ENCODE data around the gene CLIC1. TPM values are rescaled to one million over a fixed set of nuclear protein-coding genes. Genes with fewer than 3 reads are reported as not detected.
A peak's percentile ranks its signal among the peaks of the same experiment; 100 is the strongest.

CLIC1 gene
- total and polyA plus RNA-seq, 2 experiments from 2014 or later, result 576 to 784 TPM

GRCh38 chr6:31737991-31738979 is 2.0 kb upstream of the CLIC1 start:
- TF ChIP-seq EZH2 (IDR thresholded peaks at IDR 0.05; ENCODE audit: insufficient read depth, poor library complexity, severe bottlenecking), result no peak
- TF ChIP-seq EZH2phosphoT487 (IDR thresholded peaks at IDR 0.05; ENCODE audit: insufficient read depth, low read depth), result no peak
- Histone ChIP-seq H3K4me2 (ENCODE audit: unreplicated experiment) (peak overlapping the region; percentile 82), H3K9me3 (ENCODE audit: low read depth) (no peaks in the 10 kb centered on the region), H3K9ac (peak overlapping the region; percentile 74), H4K20me1 (ENCODE audit: insufficient read depth) (no peaks in the 10 kb centered on the region), H3K27me3 (replicated peaks; ENCODE audit: insufficient read depth) (no peaks in the 10 kb centered on the region), H3K36me3 (ENCODE audit: low read depth) (peaks cover 6% of the 10 kb centered on the region; the same call in 1 of the 2 replicates), H3K9me2 (ENCODE audit: insufficient read depth) (no peaks in the 10 kb centered on the region), H3K4me3 (peak overlapping the region; percentile 58), H3K27ac (peak overlapping the region; percentile 87), H3K4me1 (ENCODE audit: insufficient read depth) (peaks cover 43% of the 10 kb centered on the region), H3K79me2 (ENCODE audit: insufficient read depth) (peaks cover 43% of the 10 kb centered on the region), H3F3A (ENCODE audit: insufficient read depth) (peaks cover 41% of the 10 kb centered on the region), H2AFZ (peak overlapping the region; percentile 81)
- 30 to 32% methylated on average over 6 of the region's 6 CpGs for WGBS, 2 experiments (ENCODE audit: low coverage in 1 of 2, low lambda C conversion rate in 2 of 2, missing lambda C conversion rate in 2 of 2)
- DNase-seq, result peak; percentile 87
- in situ Hi-C loops (cut with MboI), result no loop called here

GRCh38 chr6:31737315-31737990 is 1.1 kb upstream of the CLIC1 start:
- DNase-seq, result no peak
- Histone ChIP-seq H3K9me3 (ENCODE audit: low read depth) (no peaks in the 10 kb centered on the region), H3K4me3 (peak overlapping the region; percentile 58), H3K27ac (peak overlapping the region; percentile 87), H3K36me3 (ENCODE audit: low read depth) (peaks cover 14% of the 10 kb centered on the region), H3F3A (ENCODE audit: insufficient read depth) (peaks cover 50% of the 10 kb centered on the region), H3K79me2 (ENCODE audit: insufficient read depth) (peaks cover 51% of the 10 kb centered on the region), H4K20me1 (ENCODE audit: insufficient read depth) (no peaks in the 10 kb centered on the region), H3K9me2 (ENCODE audit: insufficient read depth) (no peaks in the 10 kb centered on the region), H3K4me2 (ENCODE audit: unreplicated experiment) (peak overlapping the region; percentile 98), H3K27me3 (replicated peaks; ENCODE audit: insufficient read depth) (no peaks in the 10 kb centered on the region), H3K4me1 (ENCODE audit: insufficient read depth) (peaks cover 43% of the 10 kb centered on the region), H2AFZ (peak overlapping the region; percentile 81), H3K9ac (peak overlapping the region; percentile 74)
- no peak for TF ChIP-seq EZH2 (IDR thresholded peaks at IDR 0.05; ENCODE audit: insufficient read depth, poor library complexity, severe bottlenecking)
- no peak for TF ChIP-seq EZH2phosphoT487 (IDR thresholded peaks at IDR 0.05; ENCODE audit: insufficient read depth, low read depth)
- in situ Hi-C loops (cut with MboI), result no loop called here
- WGBS, 2 experiments (ENCODE audit: low coverage in 1 of 2, low lambda C conversion rate in 2 of 2, missing lambda C conversion rate in 2 of 2), result 77 to 79% methylated on average over 5 to 7 of the region's 7 CpGs

GRCh38 chr6:31736768-31737314 is 511 bp upstream of the CLIC1 start:
- Histone ChIP-seq H4K20me1 (ENCODE audit: insufficient read depth) (no peaks in the 10 kb centered on the region), H3K27ac (peak overlapping the region; percentile 87), H3K4me1 (ENCODE audit: insufficient read depth) (peaks cover 43% of the 10 kb centered on the region), H3F3A (ENCODE audit: insufficient read depth) (peaks cover 56% of the 10 kb centered on the region), H2AFZ (peak overlapping the region; percentile 75), H3K9me2 (ENCODE audit: insufficient read depth) (no peaks in the 10 kb centered on the region), H3K79me2 (ENCODE audit: insufficient read depth) (peaks cover 58% of the 10 kb centered on the region), H3K9me3 (ENCODE audit: low read depth) (no peaks in the 10 kb centered on the region), H3K4me2 (ENCODE audit: unreplicated experiment) (peak overlapping the region; percentile 98), H3K27me3 (replicated peaks; ENCODE audit: insufficient read depth) (no peaks in the 10 kb centered on the region), H3K4me3 (peak overlapping the region; percentile 100), H3K36me3 (ENCODE audit: low read depth) (peaks cover 20% of the 10 kb centered on the region), H3K9ac (peak overlapping the region; percentile 95)
- WGBS, 2 experiments (ENCODE audit: low coverage in 1 of 2, low lambda C conversion rate in 2 of 2, missing lambda C conversion rate in 2 of 2), result 33 to 39% methylated on average over 10 of the region's 10 CpGs
- DNase-seq, result peak; percentile 27
- in situ Hi-C loops (cut with MboI), result no loop called here
- TF ChIP-seq EZH2 (IDR thresholded peaks at IDR 0.05; ENCODE audit: insufficient read depth, poor library complexity, severe bottlenecking), result no peak
- TF ChIP-seq EZH2phosphoT487 (IDR thresholded peaks at IDR 0.05; ENCODE audit: insufficient read depth, low read depth), result no peak

- Histone ChIP-seq H3K79me2 (ENCODE audit: insufficient read depth) (peaks cover 58% of the 10 kb centered on the region), H3K4me2 (ENCODE audit: unreplicated experiment) (peak overlapping the region; percentile 98), H3K4me1 (ENCODE audit: insufficient read depth) (peaks cover 45% of the 10 kb centered on the region), H3K4me3 (peak overlapping the region; percentile 100), H3K27ac (peak overlapping the region; percentile 87), H2AFZ (peak overlapping the region; percentile 41), H3K36me3 (ENCODE audit: low read depth) (peaks cover 33% of the 10 kb centered on the region), H3K9me3 (ENCODE audit: low read depth) (no peaks in the 10 kb centered on the region), H3K9me2 (ENCODE audit: insufficient read depth) (no peaks in the 10 kb centered on the region), H4K20me1 (ENCODE audit: insufficient read depth) (no peaks in the 10 kb centered on the region), H3K27me3 (replicated peaks; ENCODE audit: insufficient read depth) (no peaks in the 10 kb centered on the region), H3F3A (ENCODE audit: insufficient read depth) (peaks cover 72% of the 10 kb centered on the region), H3K9ac (peak overlapping the region; percentile 95)
- DNase-seq, result peak; percentile 82
- in situ Hi-C loops (cut with MboI), result no loop called here
- TF ChIP-seq EZH2 (IDR thresholded peaks at IDR 0.05; ENCODE audit: insufficient read depth, poor library complexity, severe bottlenecking), result no peak
- 1% methylated on average over 15 to 18 of the region's 18 CpGs for WGBS, 2 experiments (ENCODE audit: low coverage in 1 of 2, low lambda C conversion rate in 2 of 2, missing lambda C conversion rate in 2 of 2)
Measured at GRCh38 chr6:31734821-31735406, 1.4 kb downstream of the CLIC1 start.
